ENCODE measurements around the gene SH3BP2. TPM values are rescaled to one million over a fixed set of nuclear protein-coding genes. Genes with fewer than 3 reads are reported as not detected.

SH3BP2 gene
- total RNA-seq, 1 experiment from 2014 or later = 17.4 TPM

- Histone ChIP-seq H3K4me2 (ENCODE audit: low read length) (no peak overlapping the region), H3K79me2 (ENCODE audit: low read length) (no peaks in the 10 kb centered on the region), H3K9me3 (ENCODE audit: low read length) (no peaks in the 10 kb centered on the region), H3K4me3 (ENCODE audit: low read length) (no peak overlapping the region), H3K9ac (ENCODE audit: low read length) (no peak overlapping the region), H4K20me1 (ENCODE audit: low read length) (no peaks in the 10 kb centered on the region), H3K4me1 (ENCODE audit: insufficient read depth, low read length) (no peaks in the 10 kb centered on the region), H2AFZ (ENCODE audit: low read length) (no peak overlapping the region), H3K27me3 (ENCODE audit: low read length) (no peaks in the 10 kb centered on the region), H3K27ac (ENCODE audit: low read length) (no peak overlapping the region), H3F3A (ENCODE audit: low read length, unreplicated experiment) (no peaks in the 10 kb centered on the region), H3K36me3 (ENCODE audit: low read depth, low read length) (no peaks in the 10 kb centered on the region), H3K9me2 (replicated peaks; ENCODE audit: low read length) (no peaks in the 10 kb centered on the region)
- DNase-seq = no peak
- TF ChIP-seq EZH2 (IDR thresholded peaks at IDR 0.05; ENCODE audit: low read length, unreplicated experiment) = no peak
- TF ChIP-seq, protein P1, sequence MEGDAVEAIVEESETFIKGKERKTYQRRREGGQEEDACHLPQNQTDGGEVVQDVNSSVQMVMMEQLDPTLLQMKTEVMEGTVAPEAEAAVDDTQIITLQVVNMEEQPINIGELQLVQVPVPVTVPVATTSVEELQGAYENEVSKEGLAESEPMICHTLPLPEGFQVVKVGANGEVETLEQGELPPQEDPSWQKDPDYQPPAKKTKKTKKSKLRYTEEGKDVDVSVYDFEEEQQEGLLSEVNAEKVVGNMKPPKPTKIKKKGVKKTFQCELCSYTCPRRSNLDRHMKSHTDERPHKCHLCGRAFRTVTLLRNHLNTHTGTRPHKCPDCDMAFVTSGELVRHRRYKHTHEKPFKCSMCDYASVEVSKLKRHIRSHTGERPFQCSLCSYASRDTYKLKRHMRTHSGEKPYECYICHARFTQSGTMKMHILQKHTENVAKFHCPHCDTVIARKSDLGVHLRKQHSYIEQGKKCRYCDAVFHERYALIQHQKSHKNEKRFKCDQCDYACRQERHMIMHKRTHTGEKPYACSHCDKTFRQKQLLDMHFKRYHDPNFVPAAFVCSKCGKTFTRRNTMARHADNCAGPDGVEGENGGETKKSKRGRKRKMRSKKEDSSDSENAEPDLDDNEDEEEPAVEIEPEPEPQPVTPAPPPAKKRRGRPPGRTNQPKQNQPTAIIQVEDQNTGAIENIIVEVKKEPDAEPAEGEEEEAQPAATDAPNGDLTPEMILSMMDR (conservative IDR thresholded peaks at IDR 0.05; ENCODE audit: low read depth, low read length) = no peak
- no peak for TF ChIP-seq EZH2phosphoT487 (IDR thresholded peaks at IDR 0.05; ENCODE audit: borderline replicate concordance, low read length)
- CTCF ChIA-PET = no interaction called here
- no peak for ATAC-seq
- BruUV-seq (replicated peaks) = no TSS peak
- intact Hi-C loops (cut with micrococcal nuclease) = no loop called here
- POLR2A ChIA-PET (ENCODE audit: unreplicated experiment) = no interaction called here
Observed at GRCh38 chr4:2786152-2786671, 6.7 kb upstream of the SH3BP2 start.

DNA sequence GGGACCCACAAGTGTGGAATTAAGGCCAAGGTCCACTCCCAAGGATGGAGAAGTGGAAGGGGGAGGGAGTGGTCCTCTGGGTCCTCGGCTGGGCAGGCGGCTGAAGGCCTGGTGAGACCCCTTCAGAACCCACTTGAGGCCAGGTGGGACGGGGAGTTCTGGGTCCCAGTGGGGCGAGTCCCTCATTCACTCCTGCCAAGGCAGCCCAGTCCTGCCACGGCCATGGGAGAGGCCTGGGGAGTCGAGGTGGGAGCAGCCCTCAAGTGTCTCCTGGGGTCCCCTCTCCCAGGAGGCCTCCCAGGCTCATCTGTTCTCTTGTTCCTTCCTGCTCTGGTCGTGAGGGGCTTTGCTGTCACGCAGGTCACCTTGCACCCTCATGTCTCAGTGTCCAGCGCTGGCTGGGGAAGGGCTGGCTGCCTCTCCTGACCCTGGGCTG, 6.1 kb upstream of the SH3BP2 start:
- ATAC-seq (no peak), DNase-seq (no peak)
- H4K20me1 ChIP-seq (ENCODE audit: low read length) = no peaks in the 10 kb centered on the region
- H3K79me2 ChIP-seq (ENCODE audit: low read length) = no peaks in the 10 kb centered on the region
- no peaks in the 10 kb centered on the region for H3K4me1 ChIP-seq (ENCODE audit: insufficient read depth, low read length)
- H3K9ac ChIP-seq (ENCODE audit: low read length) = no peak overlapping the region
- ChIA-PET POLR2A (ENCODE audit: unreplicated experiment) (no interaction called here), CTCF (no interaction called here)
- H3K4me2 ChIP-seq (ENCODE audit: low read length) = no peak overlapping the region
- TF ChIP-seq, protein P1 (conservative IDR thresholded peaks at IDR 0.05; ENCODE audit: low read depth, low read length) = no peak
- TF ChIP-seq EZH2 (IDR thresholded peaks at IDR 0.05; ENCODE audit: low read length, unreplicated experiment) = no peak
- no peak for TF ChIP-seq EZH2phosphoT487 (IDR thresholded peaks at IDR 0.05; ENCODE audit: borderline replicate concordance, low read length)
- no peaks in the 10 kb centered on the region for H3K27me3 ChIP-seq (ENCODE audit: low read length)
- H3K4me3 ChIP-seq (ENCODE audit: low read length) = no peak overlapping the region
- no peaks in the 10 kb centered on the region for H3K9me3 ChIP-seq (ENCODE audit: low read length)
- no peak overlapping the region for H2AFZ ChIP-seq (ENCODE audit: low read length)
- BruUV-seq (replicated peaks) = no TSS peak
- H3F3A ChIP-seq (ENCODE audit: low read length, unreplicated experiment) = no peaks in the 10 kb centered on the region
- no peaks in the 10 kb centered on the region for H3K36me3 ChIP-seq (ENCODE audit: low read depth, low read length)
- no peak overlapping the region for H3K27ac ChIP-seq (ENCODE audit: low read length)
- H3K9me2 ChIP-seq (replicated peaks; ENCODE audit: low read length) = no peaks in the 10 kb centered on the region
- intact Hi-C loops (cut with micrococcal nuclease) = no loop called here

- BruUV-seq (replicated peaks) = no TSS peak
- no peaks in the 10 kb centered on the region for H3F3A ChIP-seq (ENCODE audit: low read length, unreplicated experiment)
- no peak overlapping the region for H3K9ac ChIP-seq (ENCODE audit: low read length)
- H3K79me2 ChIP-seq (ENCODE audit: low read length) = no peaks in the 10 kb centered on the region
- TF ChIP-seq, protein P1 (conservative IDR thresholded peaks at IDR 0.05; ENCODE audit: low read depth, low read length) = no peak
- TF ChIP-seq EZH2 (IDR thresholded peaks at IDR 0.05; ENCODE audit: low read length, unreplicated experiment) (no peak), EZH2phosphoT487 (IDR thresholded peaks at IDR 0.05; ENCODE audit: borderline replicate concordance, low read length) (no peak)
- H3K36me3 ChIP-seq (ENCODE audit: low read depth, low read length) = no peaks in the 10 kb centered on the region
- H3K4me2 ChIP-seq (ENCODE audit: low read length) = no peak overlapping the region
- ChIA-PET CTCF (no interaction called here), POLR2A (ENCODE audit: unreplicated experiment) (no interaction called here)
- H3K27me3 ChIP-seq (ENCODE audit: low read length) = no peaks in the 10 kb centered on the region
- no peak for ATAC-seq
- no peaks in the 10 kb centered on the region for H3K4me1 ChIP-seq (ENCODE audit: insufficient read depth, low read length)
- intact Hi-C loops (cut with micrococcal nuclease) = no loop called here
- no peak overlapping the region for H3K27ac ChIP-seq (ENCODE audit: low read length)
- H4K20me1 ChIP-seq (ENCODE audit: low read length) = no peaks in the 10 kb centered on the region
- H2AFZ ChIP-seq (ENCODE audit: low read length) = no peak overlapping the region
- DNase-seq = no peak
- no peaks in the 10 kb centered on the region for H3K9me3 ChIP-seq (ENCODE audit: low read length)
- H3K4me3 ChIP-seq (ENCODE audit: low read length) = no peak overlapping the region
- no peaks in the 10 kb centered on the region for H3K9me2 ChIP-seq (replicated peaks; ENCODE audit: low read length)
Observed at GRCh38 chr4:2787230-2788100, 5.4 kb upstream of the SH3BP2 start.

All from PC-3 (cell line).